HG02798 (cell line): ENCODE data around the gene RAB20.
"Not testable (repeated sequence)": the region's sequence is repeated elsewhere in the genome, so short reads cannot be mapped to it uniquely, and the experiment has no call there.

Experiments
- ATAC-seq: cut with Tn5 transposase; IDR thresholded peaks from one replicate; pipeline ENCODE4 v1.9.1; 2021; ENCODE audit warnings: mild to moderate bottlenecking; ENCODE audit not compliant: unreplicated experiment, poor library complexity

RAB20 gene

GRCh38 chr13:110561344-110562035, at the start of gene RAB20:
TSS of gene RAB20 (minus strand) at chr13:110561722. CDS start at chr13:110561519, 203 bp downstream.
- peak; percentile 76 for ATAC-seq

GRCh38 chr13:110610955-110611595, 49.6 kb upstream of the RAB20 start:
- ATAC-seq = peak; percentile 50

- no peak for ATAC-seq
Observed at GRCh38 chr13:110607675-110608224, 46.2 kb upstream of the RAB20 start.

GRCh38 chr13:110606281-110606680, 44.8 kb upstream of the RAB20 start:
- not testable (repeated sequence) for ATAC-seq

- no peak for ATAC-seq
Observed at GRCh38 chr13:110605132-110605531, 43.6 kb upstream of the RAB20 start.

- no peak for ATAC-seq
Observed at GRCh38 chr13:110600980-110601379, 39.5 kb upstream of the RAB20 start.

- no peak for ATAC-seq
Observed at GRCh38 chr13:110600261-110600819, 38.8 kb upstream of the RAB20 start.

GRCh38 chr13:110597041-110597689, 35.6 kb upstream of the RAB20 start:
- no peak for ATAC-seq

- ATAC-seq = peak; percentile 86
Observed at GRCh38 chr13:110593430-110594130, 32.1 kb upstream of the RAB20 start.

GRCh38 chr13:110592665-110593064, 31.1 kb upstream of the RAB20 start:
- no peak for ATAC-seq

GRCh38 chr13:110590577-110590976, 29.1 kb upstream of the RAB20 start:
- no peak for ATAC-seq

- ATAC-seq = no peak
Observed at GRCh38 chr13:110589793-110590390, 28.4 kb upstream of the RAB20 start.

- ATAC-seq = no peak
Observed at GRCh38 chr13:110583178-110583865, 21.8 kb upstream of the RAB20 start.

GRCh38 chr13:110582421-110582954, 21.0 kb upstream of the RAB20 start:
- ATAC-seq = no peak

GRCh38 chr13:110581506-110582185, 20.1 kb upstream of the RAB20 start:
- no peak for ATAC-seq

- no peak for ATAC-seq
Observed at GRCh38 chr13:110580800-110581199, 19.3 kb upstream of the RAB20 start.

- ATAC-seq = no peak
Observed at GRCh38 chr13:110578363-110578762, 16.8 kb upstream of the RAB20 start.

GRCh38 chr13:110576736-110577476, 15.4 kb upstream of the RAB20 start:
- no peak for ATAC-seq
